Erythroblast (primary cell): ENCODE measurements around the gene INKA1.

Experiments used
- GATA1 ChIP-seq: IDR thresholded peaks from 2 replicates; pipeline ENCODE4 v1.6.1; 2011; ENCODE audit warnings: low read depth, mild to moderate bottlenecking, control low read depth, low read length, moderate library complexity
- POLR2A ChIP-seq: IDR thresholded peaks from 2 replicates; pipeline ENCODE4 v1.6.1; 2011; ENCODE audit warnings: mild to moderate bottlenecking, low read length

DNA sequence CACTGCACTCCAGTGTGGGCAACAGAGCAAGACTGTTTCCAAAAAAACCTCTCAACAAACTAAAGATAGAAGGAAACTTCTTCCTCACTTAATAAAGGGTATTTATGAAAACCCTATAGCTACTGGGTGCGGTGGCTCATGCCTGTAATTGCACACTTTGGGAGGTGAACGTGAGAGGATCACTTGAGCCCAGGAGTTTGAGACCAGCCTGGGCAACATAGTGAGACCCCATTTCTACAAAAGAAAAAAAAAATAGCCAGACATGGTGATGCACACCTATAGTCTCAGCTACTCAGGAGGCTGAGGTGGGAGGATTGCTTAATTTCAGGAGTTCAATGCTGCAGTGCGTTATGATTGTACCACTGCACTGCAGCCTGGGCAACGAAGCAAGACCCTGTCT, 39.1 kb upstream of the INKA1 start:
- TF ChIP-seq POLR2A: no peak
- no peak for TF ChIP-seq GATA1
